GM21423 (cell line): ENCODE data around the gene ASIP.
A peak's percentile ranks its signal among the peaks of the same experiment; 100 is the strongest.

Experiments
- ATAC-seq: cut with Tn5 transposase; IDR thresholded peaks from one replicate; pipeline ENCODE4 v1.9.1; 2021; ENCODE audit warnings: mild to moderate bottlenecking, moderate library complexity; ENCODE audit not compliant: unreplicated experiment

Gene ASIP

DNA sequence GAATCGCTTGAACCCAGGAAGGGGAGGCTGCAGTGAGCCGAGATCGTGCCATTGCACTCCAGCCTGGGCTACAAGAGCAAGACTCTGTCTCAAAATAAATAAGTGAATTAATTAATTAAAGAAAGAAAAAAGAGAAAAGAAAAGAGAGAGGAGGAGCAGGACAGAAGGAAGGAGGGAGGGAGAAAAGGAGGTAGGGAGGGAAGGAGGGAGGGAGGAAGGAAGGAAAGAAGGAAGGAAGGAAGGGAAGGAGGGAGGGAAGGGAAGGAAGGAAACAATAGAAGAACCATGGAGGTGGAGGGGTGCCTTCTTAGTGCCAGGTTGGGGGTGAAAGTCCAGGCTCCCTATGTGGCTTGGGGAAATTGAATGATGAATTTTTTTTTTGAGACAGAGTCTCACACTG, 68.5 kb downstream of the ASIP start:
- ATAC-seq = no peak

DNA sequence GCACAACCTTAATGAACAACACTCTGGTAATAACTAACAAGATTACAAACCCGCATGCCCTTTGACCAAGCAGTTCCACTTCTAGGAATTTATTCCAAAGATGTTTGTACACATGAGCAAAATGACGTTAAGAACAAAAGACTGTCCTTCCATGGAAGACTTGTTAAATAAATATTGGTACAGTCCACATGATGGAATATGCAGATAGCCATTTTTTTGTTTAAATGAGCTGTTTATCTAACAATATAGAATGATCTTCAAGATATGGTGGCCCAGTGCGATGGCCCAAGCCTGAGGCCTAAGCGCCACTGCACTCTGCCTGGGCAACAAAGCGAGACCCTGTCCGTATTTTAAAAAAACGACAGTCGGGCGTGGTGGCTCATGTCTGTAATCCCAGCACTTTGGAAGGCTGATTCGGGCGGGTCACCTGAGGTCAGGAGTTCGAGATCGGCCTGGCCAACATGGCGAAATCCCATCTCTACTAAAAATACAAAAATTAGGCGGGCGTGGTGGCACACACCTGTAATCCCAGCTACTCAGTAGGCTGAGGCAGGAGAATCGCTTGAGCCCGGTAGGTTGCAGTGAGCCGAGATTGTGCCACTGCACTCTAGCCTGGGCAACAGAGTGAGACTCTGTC, 69.4 kb downstream of the ASIP start:
- ATAC-seq = no peak

DNA sequence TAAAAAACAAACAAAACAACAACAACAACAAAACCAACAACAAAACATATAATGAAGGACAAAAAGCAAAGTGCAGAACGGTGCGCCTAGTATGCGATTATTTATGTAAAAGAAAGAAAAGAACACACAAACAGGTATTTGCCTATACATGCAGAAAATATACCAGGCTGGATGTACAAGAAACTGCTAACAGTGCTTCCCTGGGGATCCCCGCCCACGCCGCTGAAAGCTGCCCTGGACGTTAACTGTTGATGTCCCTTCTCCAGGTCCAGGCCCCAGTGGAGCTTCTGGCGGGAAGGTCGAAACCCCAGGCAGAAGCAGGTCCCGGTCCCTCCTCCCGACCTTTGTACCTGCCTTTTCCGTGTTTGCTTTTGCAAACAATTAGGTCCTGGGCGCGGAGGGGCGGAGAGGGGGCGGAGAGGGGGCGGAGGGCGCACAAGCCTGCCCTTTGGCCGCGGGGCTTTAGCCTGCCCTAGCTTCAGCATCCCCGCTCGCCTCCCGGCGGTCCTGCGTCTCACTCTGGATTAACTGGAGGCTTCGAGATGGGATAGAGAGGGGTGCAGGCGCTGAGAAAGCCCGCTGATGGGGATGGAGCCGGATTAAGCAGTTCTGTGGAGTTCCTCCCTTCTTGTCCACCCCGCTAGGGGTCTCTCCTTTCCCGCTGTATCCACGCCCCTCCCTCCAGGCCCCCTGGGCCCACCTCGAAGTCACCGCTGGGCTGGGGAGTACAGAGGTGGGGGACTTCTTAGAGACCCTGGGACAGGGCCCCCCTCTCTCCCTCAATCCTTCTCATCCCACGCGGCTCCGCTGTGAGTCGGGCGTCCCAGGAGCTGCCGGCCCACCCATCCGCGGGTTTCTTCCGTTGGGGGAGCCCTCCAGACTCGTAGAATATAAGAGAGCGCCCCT, 70.1 kb downstream of the ASIP start:
- ATAC-seq = no peak

DNA sequence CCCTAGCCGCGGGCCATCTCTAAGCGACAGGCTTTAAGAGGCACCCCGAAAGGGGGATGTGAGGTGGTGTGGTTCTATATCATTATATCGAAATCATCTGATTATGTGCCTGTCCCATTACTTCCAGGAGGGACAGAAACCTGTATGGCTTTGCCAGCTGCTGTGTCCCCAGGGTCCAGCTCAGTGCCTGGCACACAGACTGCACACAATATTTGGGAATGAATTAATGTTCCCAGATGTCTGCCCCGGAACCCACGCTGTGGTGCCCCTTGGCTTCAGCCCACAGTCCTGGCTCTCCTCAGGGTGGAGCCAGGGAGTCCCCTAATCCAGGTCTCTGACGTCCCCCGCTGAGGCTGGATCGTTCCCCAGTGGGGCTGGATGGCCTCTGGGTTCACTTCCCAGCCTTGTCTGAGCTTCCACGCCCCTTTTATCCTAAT, 70.8 kb downstream of the ASIP start:
- ATAC-seq = no peak

DNA sequence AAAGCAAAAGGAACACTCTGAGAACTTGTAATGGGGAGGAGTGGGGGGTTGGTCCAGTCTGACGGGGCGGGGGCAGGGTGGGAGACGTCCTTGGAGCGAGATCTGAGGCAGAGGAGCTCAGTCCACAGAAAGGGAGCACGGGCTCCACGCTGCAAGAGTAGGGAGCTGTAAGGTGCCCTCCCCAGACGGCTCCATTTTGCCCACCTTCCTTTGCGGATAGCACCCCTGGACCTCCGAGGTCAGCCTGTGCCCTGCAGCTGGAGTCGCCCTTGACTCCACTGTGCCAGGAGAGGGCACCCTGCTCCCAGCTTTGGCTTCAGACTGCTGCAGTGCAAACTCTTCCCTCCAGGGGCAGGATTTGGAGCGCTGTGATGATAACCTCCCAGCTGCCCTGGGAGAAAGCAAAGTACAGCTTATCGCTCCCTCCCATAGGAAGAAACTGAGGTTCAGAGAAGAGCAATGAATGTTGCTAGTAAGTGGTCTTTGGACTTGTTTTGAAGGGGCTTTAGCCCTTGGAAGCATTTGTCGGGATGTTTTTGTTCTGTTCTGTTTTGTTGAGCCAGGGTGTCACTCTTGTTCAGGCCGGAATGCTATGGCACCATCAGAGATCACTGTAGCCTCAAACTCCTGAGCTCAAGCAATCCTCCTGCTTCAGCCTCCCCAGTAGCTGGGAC, 71.5 kb downstream of the ASIP start:
- ATAC-seq = peak; percentile 62

DNA sequence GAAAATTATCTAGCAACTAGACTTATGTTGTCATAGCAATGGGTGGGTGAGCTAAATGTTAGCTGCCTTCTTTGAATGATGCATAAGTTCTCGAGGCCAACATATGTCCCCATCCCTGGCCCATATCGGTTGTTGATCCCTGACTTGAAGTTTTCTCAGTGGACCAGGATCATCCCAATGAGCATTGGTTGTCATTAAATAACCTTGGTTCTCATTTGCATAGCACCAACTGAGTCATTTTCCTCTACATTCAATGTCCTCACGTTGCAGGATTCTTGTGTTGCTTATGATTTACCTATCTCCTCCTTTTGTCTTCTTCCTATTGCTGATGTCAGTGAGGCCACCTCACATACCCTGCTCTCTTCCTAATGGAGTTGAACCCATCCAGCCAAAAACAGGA, 74.0 kb downstream of the ASIP start:
- ATAC-seq = no peak

DNA sequence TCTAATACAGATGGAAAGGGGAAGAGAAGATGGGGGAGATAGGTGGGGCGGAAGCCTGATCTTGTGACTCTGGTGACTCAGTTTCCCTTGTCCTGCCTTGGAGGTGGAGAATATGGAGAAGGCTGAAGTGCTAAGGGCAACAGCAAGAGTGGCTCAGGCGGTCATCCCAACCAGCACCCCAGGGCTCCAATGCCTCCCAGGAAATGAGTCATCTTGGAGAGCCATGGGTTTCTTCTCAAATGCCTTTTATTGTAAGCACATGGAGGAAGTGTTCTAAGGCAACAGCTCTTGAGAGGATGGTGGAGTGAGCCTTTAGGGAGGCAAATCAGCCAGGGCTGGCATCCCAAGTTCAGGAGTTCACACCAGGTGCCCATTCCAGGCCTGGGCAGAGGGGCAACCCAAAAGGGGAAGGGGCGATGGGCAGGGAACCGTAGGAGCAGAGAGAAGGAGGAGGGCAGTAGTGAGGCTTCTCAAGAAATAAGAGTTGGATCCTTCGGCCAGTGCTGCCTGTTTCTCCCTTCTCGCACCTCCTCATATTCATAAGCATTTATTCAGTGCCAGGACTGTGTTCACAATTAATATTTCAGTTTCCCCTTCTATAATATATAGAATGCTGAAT, 75.1 kb downstream of the ASIP start:
- ATAC-seq = no peak
